ENCODE measurements around the gene NMNAT2. TPM values are rescaled to one million over a fixed set of nuclear protein-coding genes. Genes with fewer than 3 reads are reported as not detected.

The NMNAT2 gene
- total RNA-seq, 1 donor from 2014 or later = 0.50 TPM

- no peak for DNase-seq (ENCODE audit: low read depth)
- no peak overlapping the region for H3K27ac Mint-ChIP-seq (ENCODE audit: unreplicated experiment)
- H3K27me3 Mint-ChIP-seq (ENCODE audit: low read depth, unreplicated experiment) = peaks cover 6% of the 10 kb centered on the region
Observed at GRCh38 chr1:183407961-183408360, 10.2 kb downstream of the NMNAT2 start.

GRCh38 chr1:183407474-183407873 is 10.7 kb downstream of the NMNAT2 start:
- no peak overlapping the region for H3K9ac ChIP-seq (ENCODE audit: low read length)
- Mint-ChIP-seq H3K36me3 (ENCODE audit: low read depth, unreplicated experiment) (no peaks in the 10 kb centered on the region), H3K27ac (ENCODE audit: unreplicated experiment) (no peak overlapping the region), H3K4me3 (ENCODE audit: unreplicated experiment) (no peak overlapping the region), H3K9me3 (ENCODE audit: unreplicated experiment) (no peaks in the 10 kb centered on the region), H3K27me3 (ENCODE audit: low read depth, unreplicated experiment) (peaks cover 6% of the 10 kb centered on the region), H3K4me1 (ENCODE audit: low read depth, unreplicated experiment) (no peaks in the 10 kb centered on the region)
- H3K27me3 ChIP-seq (ENCODE audit: insufficient read depth, low read length) = peaks cover 18% of the 10 kb centered on the region
- no peak for FAIRE-seq
- no peaks in the 10 kb centered on the region for H3K36me3 ChIP-seq (ENCODE audit: insufficient read depth, low read length)
- no peak for DNase-seq (ENCODE audit: low read depth)
- no peak for TF ChIP-seq CTCF (IDR thresholded peaks at IDR 0.05; ENCODE audit: insufficient read depth, low read depth, low read length)
- TF ChIP-seq EZH2 (IDR thresholded peaks at IDR 0.05; ENCODE audit: insufficient read depth, low read length) = no peak
- H3K79me2 ChIP-seq (ENCODE audit: insufficient read depth, low read length) = no peaks in the 10 kb centered on the region
- H3K4me3 ChIP-seq (ENCODE audit: insufficient read depth, low read depth, low read length) = no peak overlapping the region
- no peaks in the 10 kb centered on the region for H4K20me1 ChIP-seq (ENCODE audit: insufficient read depth, low read length)
- H3K4me2 ChIP-seq (ENCODE audit: low read length) = no peak overlapping the region
- H3K9me3 ChIP-seq (ENCODE audit: insufficient read depth, low read depth, low read length) = no peaks in the 10 kb centered on the region
- H3K4me1 ChIP-seq (ENCODE audit: insufficient read depth, low read length) = no peaks in the 10 kb centered on the region
- no peak overlapping the region for H2AFZ ChIP-seq (ENCODE audit: low read depth, low read length)
- no peak overlapping the region for H3K27ac ChIP-seq (ENCODE audit: low read depth, low read length)

More at GRCh38 chr1:183407961-183408360, 10.2 kb downstream of the NMNAT2 start:
- no peak overlapping the region for H3K9ac ChIP-seq (ENCODE audit: low read length)
- Mint-ChIP-seq H3K36me3 (ENCODE audit: low read depth, unreplicated experiment) (no peaks in the 10 kb centered on the region), H3K4me1 (ENCODE audit: low read depth, unreplicated experiment) (no peaks in the 10 kb centered on the region), H3K9me3 (ENCODE audit: unreplicated experiment) (no peaks in the 10 kb centered on the region), H3K4me3 (ENCODE audit: unreplicated experiment) (no peak overlapping the region)
- peaks cover 18% of the 10 kb centered on the region for H3K27me3 ChIP-seq (ENCODE audit: insufficient read depth, low read length)
- H3K36me3 ChIP-seq (ENCODE audit: insufficient read depth, low read length) = no peaks in the 10 kb centered on the region
- no peak overlapping the region for H3K4me2 ChIP-seq (ENCODE audit: low read length)
- no peaks in the 10 kb centered on the region for H4K20me1 ChIP-seq (ENCODE audit: insufficient read depth, low read length)
- H2AFZ ChIP-seq (ENCODE audit: low read depth, low read length) = no peak overlapping the region
- no peak overlapping the region for H3K27ac ChIP-seq (ENCODE audit: low read depth, low read length)
- no peaks in the 10 kb centered on the region for H3K79me2 ChIP-seq (ENCODE audit: insufficient read depth, low read length)
- H3K4me3 ChIP-seq (ENCODE audit: insufficient read depth, low read depth, low read length) = no peak overlapping the region
- no peak for TF ChIP-seq CTCF (IDR thresholded peaks at IDR 0.05; ENCODE audit: insufficient read depth, low read depth, low read length)
- H3K9me3 ChIP-seq (ENCODE audit: insufficient read depth, low read depth, low read length) = no peaks in the 10 kb centered on the region
- H3K4me1 ChIP-seq (ENCODE audit: insufficient read depth, low read length) = no peaks in the 10 kb centered on the region
- FAIRE-seq = no peak

- no peak for FAIRE-seq
- Mint-ChIP-seq H3K27me3 (ENCODE audit: low read depth, unreplicated experiment) (peaks cover 6% of the 10 kb centered on the region), H3K9me3 (ENCODE audit: unreplicated experiment) (no peaks in the 10 kb centered on the region), H3K4me1 (ENCODE audit: low read depth, unreplicated experiment) (no peaks in the 10 kb centered on the region), H3K4me3 (ENCODE audit: unreplicated experiment) (no peak overlapping the region), H3K36me3 (ENCODE audit: low read depth, unreplicated experiment) (no peaks in the 10 kb centered on the region), H3K27ac (ENCODE audit: unreplicated experiment) (no peak overlapping the region)
- DNase-seq (ENCODE audit: low read depth) = no peak
- no peaks in the 10 kb centered on the region for H3K4me1 ChIP-seq (ENCODE audit: insufficient read depth, low read length)
- no peak overlapping the region for H3K4me2 ChIP-seq (ENCODE audit: low read length)
- H3K9me3 ChIP-seq (ENCODE audit: insufficient read depth, low read depth, low read length) = no peaks in the 10 kb centered on the region
- no peaks in the 10 kb centered on the region for H4K20me1 ChIP-seq (ENCODE audit: insufficient read depth, low read length)
- H3K79me2 ChIP-seq (ENCODE audit: insufficient read depth, low read length) = no peaks in the 10 kb centered on the region
- H3K9ac ChIP-seq (ENCODE audit: low read length) = no peak overlapping the region
- H3K4me3 ChIP-seq (ENCODE audit: insufficient read depth, low read depth, low read length) = no peak overlapping the region
- TF ChIP-seq CTCF (IDR thresholded peaks at IDR 0.05; ENCODE audit: insufficient read depth, low read depth, low read length) (no peak), EZH2 (IDR thresholded peaks at IDR 0.05; ENCODE audit: insufficient read depth, low read length) (no peak)
- peaks cover 18% of the 10 kb centered on the region for H3K27me3 ChIP-seq (ENCODE audit: insufficient read depth, low read length)
- H3K36me3 ChIP-seq (ENCODE audit: insufficient read depth, low read length) = no peaks in the 10 kb centered on the region
- H2AFZ ChIP-seq (ENCODE audit: low read depth, low read length) = no peak overlapping the region
- H3K27ac ChIP-seq (ENCODE audit: low read depth, low read length) = no peak overlapping the region
Observed at GRCh38 chr1:183404476-183404875, 13.7 kb downstream of the NMNAT2 start.
